Measurements from ENCODE around the gene PIK3R3. TPM values are rescaled to one million over a fixed set of nuclear protein-coding genes. Genes with fewer than 3 reads are reported as not detected.

Gene PIK3R3
- total RNA-seq, 1 experiment from 2014 or later = 30.2 TPM

GRCh38 chr1:46118856-46119255, 13.6 kb downstream of the PIK3R3 start:
- POLR2A ChIA-PET (ENCODE audit: low non-redundant PET) = no interaction called here
- intact Hi-C loops (cut with micrococcal nuclease; ENCODE audit: unreplicated experiment) = no loop called here
- CTCF ChIA-PET = no interaction called here
- no peak for DNase-seq (ENCODE audit: low spot score)
- Histone ChIP-seq H3K27me3 (replicated peaks; ENCODE audit: insufficient read depth, low read depth, low read length, poor library complexity) (no peaks in the 10 kb centered on the region), H3K36me3 (ENCODE audit: insufficient read depth, low read length, poor library complexity, severe bottlenecking) (no peaks in the 10 kb centered on the region), H3K27ac (ENCODE audit: low read depth, low read length, poor library complexity, severe bottlenecking) (no peak overlapping the region), H3K4me3 (ENCODE audit: low read depth, low read length, poor library complexity, severe bottlenecking) (no peak overlapping the region), H3K9me3 (ENCODE audit: low read depth, low read length, poor library complexity, severe bottlenecking) (no peaks in the 10 kb centered on the region), H3K4me1 (ENCODE audit: insufficient read depth, low read length, poor library complexity, severe bottlenecking) (no peaks in the 10 kb centered on the region)
- TF ChIP-seq CTCF (conservative IDR thresholded peaks at IDR 0.05; ENCODE audit: low read depth, low read length) (no peak), EZH2 (IDR thresholded peaks at IDR 0.05; ENCODE audit: borderline replicate concordance, low read depth, low read length, poor library complexity, severe bottlenecking) (no peak)
- no TSS peak for BruUV-seq (replicated peaks)

GRCh38 chr1:46117810-46118494, 14.5 kb downstream of the PIK3R3 start:
- ChIA-PET POLR2A (ENCODE audit: low non-redundant PET) (interaction anchor here (0.5 to 0.6 kb wide), 2 partner anchors 10 to 1106 kb away, joined by 3 to 5 read pairs; partner anchors contain the start of gene UROD), CTCF (no interaction called here)
- H3K4me3 ChIP-seq (ENCODE audit: low read depth, low read length, poor library complexity, severe bottlenecking) = no peak overlapping the region
- TF ChIP-seq CTCF (conservative IDR thresholded peaks at IDR 0.05; ENCODE audit: low read depth, low read length) = no peak
- no peak for TF ChIP-seq EZH2 (IDR thresholded peaks at IDR 0.05; ENCODE audit: borderline replicate concordance, low read depth, low read length, poor library complexity, severe bottlenecking)
- H3K27ac ChIP-seq (ENCODE audit: low read depth, low read length, poor library complexity, severe bottlenecking) = no peak overlapping the region
- intact Hi-C loops (cut with micrococcal nuclease; ENCODE audit: unreplicated experiment) = no loop called here
- H3K4me1 ChIP-seq (ENCODE audit: insufficient read depth, low read length, poor library complexity, severe bottlenecking) = no peaks in the 10 kb centered on the region
- H3K9me3 ChIP-seq (ENCODE audit: low read depth, low read length, poor library complexity, severe bottlenecking) = no peaks in the 10 kb centered on the region
- no peaks in the 10 kb centered on the region for H3K27me3 ChIP-seq (replicated peaks; ENCODE audit: insufficient read depth, low read depth, low read length, poor library complexity)
- DNase-seq (ENCODE audit: low spot score) = no peak
- H3K36me3 ChIP-seq (ENCODE audit: insufficient read depth, low read length, poor library complexity, severe bottlenecking) = no peaks in the 10 kb centered on the region
- BruUV-seq (replicated peaks) = no TSS peak

GRCh38 chr1:46114925-46115603, 17.4 kb downstream of the PIK3R3 start:
- H3K4me1 ChIP-seq (ENCODE audit: insufficient read depth, low read length, poor library complexity, severe bottlenecking) = peaks cover 4% of the 10 kb centered on the region
- intact Hi-C loops (cut with micrococcal nuclease; ENCODE audit: unreplicated experiment) = no loop called here
- ChIA-PET POLR2A (ENCODE audit: low non-redundant PET) (no interaction called here), CTCF (interaction anchor here (0.6 kb wide), 1 partner anchor 65 kb away, joined by 3 read pairs; no protein-coding TSS in a partner anchor)
- no peak for TF ChIP-seq EZH2 (IDR thresholded peaks at IDR 0.05; ENCODE audit: borderline replicate concordance, low read depth, low read length, poor library complexity, severe bottlenecking)
- no peak for TF ChIP-seq CTCF (conservative IDR thresholded peaks at IDR 0.05; ENCODE audit: low read depth, low read length)
- H3K36me3 ChIP-seq (ENCODE audit: insufficient read depth, low read length, poor library complexity, severe bottlenecking) = no peaks in the 10 kb centered on the region
- no peak overlapping the region for H3K27ac ChIP-seq (ENCODE audit: low read depth, low read length, poor library complexity, severe bottlenecking)
- no TSS peak for BruUV-seq (replicated peaks)
- no peak for DNase-seq (ENCODE audit: low spot score)
- no peaks in the 10 kb centered on the region for H3K9me3 ChIP-seq (ENCODE audit: low read depth, low read length, poor library complexity, severe bottlenecking)
- no peak overlapping the region for H3K4me3 ChIP-seq (ENCODE audit: low read depth, low read length, poor library complexity, severe bottlenecking)
- H3K27me3 ChIP-seq (replicated peaks; ENCODE audit: insufficient read depth, low read depth, low read length, poor library complexity) = no peaks in the 10 kb centered on the region
